ENCODE measurements around the gene CLN5.

CLN5 gene

GRCh38 chr13:77016888-77017623, 25.2 kb downstream of the CLN5 start:
- DNase-seq (ENCODE audit: low read depth, low spot score) = no peak

GRCh38 chr13:77019756-77020155, 27.9 kb downstream of the CLN5 start:
- DNase-seq (ENCODE audit: low read depth, low spot score) = no peak

- no peak for DNase-seq (ENCODE audit: low read depth, low spot score)
Observed at GRCh38 chr13:77022341-77022740, 30.5 kb downstream of the CLN5 start.

GRCh38 chr13:77026255-77026860, 34.5 kb downstream of the CLN5 start:
- no peak for DNase-seq (ENCODE audit: low read depth, low spot score)

- peak; percentile 78 for DNase-seq (ENCODE audit: low read depth, low spot score)
Observed at GRCh38 chr13:77026861-77027621, 35.2 kb downstream of the CLN5 start, which contains the start of gene FBXL3. Gene FBXL3 (minus strand): TSS chr13:77027159. CDS start chr13:77021860, 5,299 bp downstream.

GRCh38 chr13:77028202-77028601, 36.3 kb downstream of the CLN5 start:
- DNase-seq (ENCODE audit: low read depth, low spot score) = no peak

GRCh38 chr13:77029436-77029835, 37.6 kb downstream of the CLN5 start:
- no peak for DNase-seq (ENCODE audit: low read depth, low spot score)

- DNase-seq (ENCODE audit: low read depth, low spot score) = no peak
Observed at GRCh38 chr13:77031656-77032243, 39.9 kb downstream of the CLN5 start.

- no peak for DNase-seq (ENCODE audit: low read depth, low spot score)
Observed at GRCh38 chr13:77033717-77034302, 41.9 kb downstream of the CLN5 start.

GRCh38 chr13:77034881-77035280, 43.0 kb downstream of the CLN5 start:
- DNase-seq (ENCODE audit: low read depth, low spot score) = no peak

- no peak for DNase-seq (ENCODE audit: low read depth, low spot score)
Observed at GRCh38 chr13:77036279-77036678, 44.4 kb downstream of the CLN5 start.

- no peak for DNase-seq (ENCODE audit: low read depth, low spot score)
Observed at GRCh38 chr13:77038907-77039480, 47.1 kb downstream of the CLN5 start.

GRCh38 chr13:77040076-77040475, 48.2 kb downstream of the CLN5 start:
- no peak for DNase-seq (ENCODE audit: low read depth, low spot score)

- no peak for DNase-seq (ENCODE audit: low read depth, low spot score)
Observed at GRCh38 chr13:77040835-77041234, 49.0 kb downstream of the CLN5 start.

GRCh38 chr13:77042566-77043177, 50.8 kb downstream of the CLN5 start:
- no peak for DNase-seq (ENCODE audit: low read depth, low spot score)

GRCh38 chr13:77047649-77048343, 55.9 kb downstream of the CLN5 start:
- DNase-seq (ENCODE audit: low read depth, low spot score) = no peak

- no peak for DNase-seq (ENCODE audit: low read depth, low spot score)
Observed at GRCh38 chr13:77048681-77049080, 56.8 kb downstream of the CLN5 start.

- no peak for DNase-seq (ENCODE audit: low read depth, low spot score)
Observed at GRCh38 chr13:77053192-77053591, 61.3 kb downstream of the CLN5 start.
